Measurements from ENCODE around the gene PRPSAP2.

DNA sequence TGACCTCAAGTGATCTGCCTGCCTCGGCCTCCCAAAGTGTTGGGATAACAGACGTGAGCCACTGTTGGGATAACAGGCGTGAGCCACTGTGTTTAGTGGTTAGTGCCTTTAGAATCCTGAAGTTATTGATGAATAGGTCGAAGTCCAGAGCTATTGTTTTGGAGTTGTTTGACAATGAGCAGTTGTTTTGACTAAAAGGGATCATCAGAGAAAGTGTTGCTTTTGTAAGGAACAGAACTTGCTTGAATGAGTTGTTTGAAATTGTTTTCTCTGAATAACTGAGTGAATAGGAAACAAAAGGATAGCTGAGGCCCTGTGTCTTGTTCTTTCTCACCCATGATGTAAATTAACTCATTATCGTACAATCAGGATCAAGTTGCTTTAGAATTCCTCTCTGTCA lies 46.6 kb downstream of the PRPSAP2 start:
- TF ChIP-seq, protein P1, sequence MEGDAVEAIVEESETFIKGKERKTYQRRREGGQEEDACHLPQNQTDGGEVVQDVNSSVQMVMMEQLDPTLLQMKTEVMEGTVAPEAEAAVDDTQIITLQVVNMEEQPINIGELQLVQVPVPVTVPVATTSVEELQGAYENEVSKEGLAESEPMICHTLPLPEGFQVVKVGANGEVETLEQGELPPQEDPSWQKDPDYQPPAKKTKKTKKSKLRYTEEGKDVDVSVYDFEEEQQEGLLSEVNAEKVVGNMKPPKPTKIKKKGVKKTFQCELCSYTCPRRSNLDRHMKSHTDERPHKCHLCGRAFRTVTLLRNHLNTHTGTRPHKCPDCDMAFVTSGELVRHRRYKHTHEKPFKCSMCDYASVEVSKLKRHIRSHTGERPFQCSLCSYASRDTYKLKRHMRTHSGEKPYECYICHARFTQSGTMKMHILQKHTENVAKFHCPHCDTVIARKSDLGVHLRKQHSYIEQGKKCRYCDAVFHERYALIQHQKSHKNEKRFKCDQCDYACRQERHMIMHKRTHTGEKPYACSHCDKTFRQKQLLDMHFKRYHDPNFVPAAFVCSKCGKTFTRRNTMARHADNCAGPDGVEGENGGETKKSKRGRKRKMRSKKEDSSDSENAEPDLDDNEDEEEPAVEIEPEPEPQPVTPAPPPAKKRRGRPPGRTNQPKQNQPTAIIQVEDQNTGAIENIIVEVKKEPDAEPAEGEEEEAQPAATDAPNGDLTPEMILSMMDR (IDR thresholded peaks at IDR 0.05; ENCODE audit: insufficient read depth, low read depth, low read length) = no peak
- TF ChIP-seq EZH2 (IDR thresholded peaks at IDR 0.05; ENCODE audit: insufficient read depth, low read length) = no peak
